HFF-Myc (cell line): ENCODE measurements around the gene CELA2A.
"Not testable (repeated sequence)": the region's sequence is repeated elsewhere in the genome, so short reads cannot be mapped to it uniquely, and the experiment has no call there.

Source experiments
- DNase-seq: peaks from one replicate; pipeline ENCODE4 v3.0.0-alpha.2; 2011; ENCODE audit warnings: low read depth; ENCODE audit errors: extremely low read depth
- H3K4me3 ChIP-seq: replicated peaks from 2 replicates; pipeline ENCODE4 v1.5.1; 2011; ENCODE audit warnings: low read depth, mild to moderate bottlenecking, control low read depth, low read length
- TF ChIP-seq, protein P1 (sequence below): IDR thresholded peaks from 2 replicates; pipeline ENCODE4 v1.5.1; 2012; ENCODE audit warnings: mild to moderate bottlenecking, low read depth, low read length, control low read depth; ENCODE audit errors: missing control alignments

CELA2A gene

DNA sequence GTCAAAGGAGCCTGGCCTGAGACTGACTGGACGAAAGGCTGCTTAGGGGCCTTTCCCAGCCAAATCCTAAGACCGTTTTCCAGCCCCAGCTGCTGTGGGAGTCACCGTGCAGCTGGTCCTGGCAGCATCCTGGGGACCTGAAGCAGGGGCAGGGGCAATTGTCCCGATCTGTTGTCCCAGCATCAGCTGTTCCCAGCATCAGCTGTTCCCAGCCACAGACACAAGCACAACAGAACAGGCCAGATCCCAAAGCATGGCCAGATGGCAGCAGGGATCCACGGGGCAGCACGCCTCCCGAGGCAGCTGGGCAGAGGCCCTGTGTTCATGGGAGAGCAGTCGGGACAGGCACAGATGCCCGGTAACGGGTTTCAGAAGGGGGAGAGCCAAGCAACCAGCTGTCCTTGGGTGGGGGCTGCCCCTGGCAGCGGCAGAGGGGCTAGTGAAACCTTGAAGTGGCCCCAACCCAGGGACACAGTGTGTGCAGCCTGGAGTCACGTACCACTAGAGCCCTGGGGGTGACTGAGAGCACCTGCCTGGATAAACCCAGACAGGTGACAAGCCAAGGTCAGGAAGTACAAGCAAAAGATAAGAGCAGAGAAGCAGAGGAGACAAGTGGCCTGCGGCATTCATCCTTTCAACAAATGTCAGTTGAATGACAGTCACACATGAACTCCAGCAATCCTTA lies 32.7 kb downstream of the CELA2A start:
- TF ChIP-seq, protein P1, sequence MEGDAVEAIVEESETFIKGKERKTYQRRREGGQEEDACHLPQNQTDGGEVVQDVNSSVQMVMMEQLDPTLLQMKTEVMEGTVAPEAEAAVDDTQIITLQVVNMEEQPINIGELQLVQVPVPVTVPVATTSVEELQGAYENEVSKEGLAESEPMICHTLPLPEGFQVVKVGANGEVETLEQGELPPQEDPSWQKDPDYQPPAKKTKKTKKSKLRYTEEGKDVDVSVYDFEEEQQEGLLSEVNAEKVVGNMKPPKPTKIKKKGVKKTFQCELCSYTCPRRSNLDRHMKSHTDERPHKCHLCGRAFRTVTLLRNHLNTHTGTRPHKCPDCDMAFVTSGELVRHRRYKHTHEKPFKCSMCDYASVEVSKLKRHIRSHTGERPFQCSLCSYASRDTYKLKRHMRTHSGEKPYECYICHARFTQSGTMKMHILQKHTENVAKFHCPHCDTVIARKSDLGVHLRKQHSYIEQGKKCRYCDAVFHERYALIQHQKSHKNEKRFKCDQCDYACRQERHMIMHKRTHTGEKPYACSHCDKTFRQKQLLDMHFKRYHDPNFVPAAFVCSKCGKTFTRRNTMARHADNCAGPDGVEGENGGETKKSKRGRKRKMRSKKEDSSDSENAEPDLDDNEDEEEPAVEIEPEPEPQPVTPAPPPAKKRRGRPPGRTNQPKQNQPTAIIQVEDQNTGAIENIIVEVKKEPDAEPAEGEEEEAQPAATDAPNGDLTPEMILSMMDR = no peak
- DNase-seq = no peak
- no peak overlapping the region for H3K4me3 ChIP-seq

DNA sequence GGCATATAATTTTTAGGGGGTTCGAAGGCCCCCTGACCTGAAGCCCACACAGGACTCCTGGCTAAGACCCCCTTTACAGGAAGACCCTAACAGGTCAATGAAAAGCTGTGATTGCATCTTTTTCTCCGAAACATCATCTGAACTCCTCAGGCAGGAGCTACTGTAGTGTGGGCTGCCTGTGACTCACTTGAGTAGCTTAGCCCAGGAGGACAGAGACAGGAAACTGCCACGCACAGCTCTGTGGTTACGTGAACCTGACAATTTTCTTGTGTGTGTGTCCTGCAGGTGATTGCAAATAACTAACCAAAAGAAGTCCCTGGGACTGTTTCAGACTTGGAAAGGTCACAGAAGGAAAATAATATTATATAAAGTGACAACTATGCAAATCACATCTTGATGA lies 34.5 kb downstream of the CELA2A start:
- DNase-seq = not testable (repeated sequence)

DNA sequence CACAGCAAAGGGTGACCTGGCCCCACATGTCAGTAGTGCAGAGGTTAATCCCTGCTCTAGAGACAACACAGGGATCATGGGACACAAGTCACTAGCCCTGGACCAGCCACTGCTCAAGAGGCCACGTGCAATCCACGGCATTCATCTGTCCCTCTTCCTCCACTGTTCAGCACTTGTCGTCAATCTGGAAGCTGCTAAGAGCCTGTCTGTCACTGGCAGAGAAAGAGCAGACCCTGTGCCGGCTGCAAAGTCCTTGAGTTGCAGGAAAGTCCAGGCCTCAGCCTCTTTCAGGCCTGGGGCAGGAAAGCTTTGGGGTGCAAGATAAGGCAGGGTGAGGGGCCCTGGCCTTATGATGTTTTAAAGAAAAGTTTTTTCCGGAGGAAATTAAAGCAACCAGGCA lies 36.1 kb downstream of the CELA2A start:
- no peak overlapping the region for H3K4me3 ChIP-seq
- TF ChIP-seq, protein P1 = no peak
- no peak for DNase-seq

More for the DNA sequence above, 34.5 kb downstream of the CELA2A start:
- H3K4me3 ChIP-seq = not testable (repeated sequence)

DNA sequence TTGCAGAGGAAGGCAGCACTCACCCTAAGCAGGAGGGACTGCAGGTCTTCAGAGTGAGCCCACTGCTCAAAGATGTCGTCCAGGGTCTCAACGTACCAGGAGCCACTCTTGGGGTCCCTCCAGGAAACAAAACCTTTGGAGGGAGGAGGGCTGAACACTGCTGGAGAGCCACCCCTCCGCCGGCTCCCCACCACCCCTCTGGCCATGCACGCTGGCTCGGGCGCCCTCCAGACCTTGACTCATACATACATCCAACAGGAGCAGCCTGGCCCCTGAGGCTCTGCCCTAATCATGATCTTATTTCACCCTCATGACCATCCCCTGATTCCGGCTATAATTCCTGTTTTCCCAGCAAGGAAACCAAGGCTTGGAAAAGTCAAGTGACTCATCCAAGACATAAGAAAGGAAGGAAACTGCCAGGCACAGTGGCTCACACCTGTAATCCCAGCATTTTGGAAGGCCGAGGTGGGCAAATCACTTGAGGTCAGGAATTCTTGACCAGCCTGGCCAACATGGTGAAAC lies 37.4 kb downstream of the CELA2A start:
- no peak for DNase-seq
- H3K4me3 ChIP-seq = no peak overlapping the region
- TF ChIP-seq, protein P1 = no peak

DNA sequence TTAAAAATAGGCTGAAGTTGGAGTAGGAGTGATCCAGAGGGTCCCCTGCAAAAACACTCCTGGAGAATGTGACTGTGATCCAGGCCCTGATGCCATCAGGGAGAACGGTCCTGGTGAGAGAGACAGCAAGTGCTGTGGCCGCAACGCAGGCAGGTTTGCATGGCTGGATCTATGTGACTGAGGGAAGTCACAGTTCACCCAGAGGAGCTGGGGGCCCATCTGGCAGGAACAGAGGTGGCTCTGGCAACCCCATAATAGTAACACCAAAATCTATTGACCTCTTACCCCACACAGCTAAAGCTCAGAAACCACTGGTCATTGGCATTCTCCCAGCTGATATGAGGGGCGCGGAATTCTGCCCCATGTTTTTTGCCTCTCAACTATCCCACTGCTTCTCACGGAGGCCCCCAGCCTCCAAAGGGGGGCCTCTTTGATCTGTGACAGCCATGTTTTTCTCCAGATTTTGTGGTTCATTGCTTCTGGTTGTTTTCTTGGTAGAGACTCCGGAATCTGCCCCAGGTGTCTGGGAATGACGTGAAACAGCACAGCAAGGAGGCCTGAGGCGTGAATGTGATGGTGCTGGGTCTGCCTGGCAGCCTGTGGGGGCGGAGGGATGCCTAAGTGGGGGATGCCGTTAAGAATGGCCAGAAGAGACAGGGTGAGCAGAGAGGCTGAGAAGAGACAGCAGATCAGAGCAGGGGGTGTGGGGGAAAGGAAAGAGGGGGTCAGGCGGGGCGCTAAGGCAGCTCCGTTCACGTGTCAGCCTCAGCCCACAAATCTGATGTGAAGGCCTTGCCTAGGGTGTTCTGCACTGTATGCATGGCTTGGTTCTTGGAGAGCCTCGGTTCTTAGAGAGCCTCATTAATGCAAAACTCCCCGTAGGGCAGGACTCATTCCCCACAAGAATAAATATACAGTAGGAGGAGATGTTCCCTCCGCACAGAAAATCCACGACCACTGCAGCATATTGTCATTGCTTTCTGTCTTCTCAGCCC lies 43.9 kb downstream of the CELA2A start:
- no peak overlapping the region for H3K4me3 ChIP-seq
- no peak for DNase-seq
- TF ChIP-seq, protein P1 = no peak

DNA sequence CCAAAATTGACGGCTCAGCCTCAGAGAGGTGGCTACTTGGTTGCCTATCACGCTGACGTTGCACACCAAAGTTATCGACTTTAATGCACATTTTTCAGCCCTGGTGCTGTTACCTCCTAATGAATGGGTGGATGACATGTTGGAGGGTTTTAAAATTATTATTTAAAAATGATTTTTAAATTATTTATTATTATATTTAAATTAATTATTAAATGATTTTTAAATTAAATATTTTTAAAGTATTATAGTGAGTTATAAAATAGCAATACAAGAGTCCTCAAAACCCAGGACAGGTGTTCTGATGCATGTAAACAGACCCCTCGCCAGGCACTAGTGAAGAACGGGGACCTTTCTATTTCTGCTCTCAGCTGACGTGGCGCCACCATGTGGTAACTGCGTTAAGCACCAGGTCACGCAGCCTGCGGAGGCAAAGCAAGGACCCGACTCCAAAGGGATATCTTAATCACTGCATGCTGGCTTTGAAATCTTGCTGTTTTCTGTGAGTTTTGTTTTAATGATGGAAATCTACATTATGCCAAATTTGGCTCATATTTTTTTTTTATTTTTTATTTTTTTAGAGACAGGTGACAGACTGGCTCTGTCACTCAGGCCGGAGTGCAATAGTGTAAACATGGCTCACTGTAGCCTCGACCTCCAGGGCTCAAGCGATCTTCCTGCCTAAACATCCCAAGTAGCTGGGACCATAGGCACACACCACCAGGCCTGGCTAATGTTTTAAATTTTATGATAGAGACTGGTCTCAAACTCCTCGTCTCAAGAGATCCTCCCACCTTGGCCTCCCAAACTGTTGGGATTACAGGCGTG lies 44.9 kb downstream of the CELA2A start:
- TF ChIP-seq, protein P1 = peak; percentile 83
- no peak for DNase-seq
- no peak overlapping the region for H3K4me3 ChIP-seq
